ENCODE measurements around the gene C8G. TPM values are rescaled to one million over a fixed set of nuclear protein-coding genes. Genes with fewer than 3 reads are reported as not detected.

The C8G gene
- total RNA-seq, 1 donor from 2014 or later, result 3.4 TPM

DNA sequence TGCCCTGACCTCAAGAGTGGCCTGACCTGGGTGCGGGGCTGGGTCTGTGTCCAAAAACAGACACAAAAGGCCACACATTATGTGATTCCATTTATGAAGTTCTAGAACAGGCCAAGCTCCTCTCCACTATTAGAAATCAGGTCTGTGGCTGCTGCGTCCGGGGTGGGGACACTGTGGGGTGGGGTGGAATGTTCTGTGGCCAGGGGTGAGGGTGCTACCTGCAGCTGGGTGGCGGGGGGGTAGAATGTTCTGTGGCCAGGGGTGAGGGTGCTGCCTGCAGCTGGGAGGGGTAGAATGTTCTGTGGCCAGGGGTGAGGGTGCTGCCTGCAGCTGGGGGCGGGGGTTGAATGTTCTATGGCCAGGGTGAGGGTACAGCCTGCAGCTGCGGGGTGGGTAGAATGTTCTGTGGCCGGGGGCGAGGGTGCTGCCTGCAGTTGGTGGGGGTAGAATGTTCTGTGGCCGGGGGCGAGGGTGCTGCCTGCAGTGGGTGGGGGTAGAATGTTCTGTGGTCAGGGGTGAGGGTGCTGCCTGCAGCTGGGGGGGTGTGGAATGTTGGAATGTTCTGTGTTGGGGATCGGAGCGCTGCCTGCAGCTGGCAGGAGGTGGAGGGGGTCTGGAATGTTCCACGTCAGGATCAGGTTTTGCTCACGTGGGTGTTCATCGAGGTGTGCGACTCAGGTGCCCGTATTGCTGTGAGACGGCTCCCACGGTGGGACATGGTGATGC lies 15.3 kb downstream of the C8G start:
- CTCF ChIA-PET, result no interaction called here
- ATAC-seq (ENCODE audit: low read depth), result no peak
- Mint-ChIP-seq H3K4me1 (no peaks in the 10 kb centered on the region), H3K27ac (no peak overlapping the region), H3K36me3 (ENCODE audit: low read depth) (no peaks in the 10 kb centered on the region), H3K27me3 (peaks cover 4% of the 10 kb centered on the region), H3K4me3 (no peak overlapping the region), H3K9me3 (no peaks in the 10 kb centered on the region)
- no peak for DNase-seq
- POLR2A ChIA-PET, result no interaction called here
- intact Hi-C loops (cut with micrococcal nuclease), result no loop called here
- TF ChIP-seq, protein P1, sequence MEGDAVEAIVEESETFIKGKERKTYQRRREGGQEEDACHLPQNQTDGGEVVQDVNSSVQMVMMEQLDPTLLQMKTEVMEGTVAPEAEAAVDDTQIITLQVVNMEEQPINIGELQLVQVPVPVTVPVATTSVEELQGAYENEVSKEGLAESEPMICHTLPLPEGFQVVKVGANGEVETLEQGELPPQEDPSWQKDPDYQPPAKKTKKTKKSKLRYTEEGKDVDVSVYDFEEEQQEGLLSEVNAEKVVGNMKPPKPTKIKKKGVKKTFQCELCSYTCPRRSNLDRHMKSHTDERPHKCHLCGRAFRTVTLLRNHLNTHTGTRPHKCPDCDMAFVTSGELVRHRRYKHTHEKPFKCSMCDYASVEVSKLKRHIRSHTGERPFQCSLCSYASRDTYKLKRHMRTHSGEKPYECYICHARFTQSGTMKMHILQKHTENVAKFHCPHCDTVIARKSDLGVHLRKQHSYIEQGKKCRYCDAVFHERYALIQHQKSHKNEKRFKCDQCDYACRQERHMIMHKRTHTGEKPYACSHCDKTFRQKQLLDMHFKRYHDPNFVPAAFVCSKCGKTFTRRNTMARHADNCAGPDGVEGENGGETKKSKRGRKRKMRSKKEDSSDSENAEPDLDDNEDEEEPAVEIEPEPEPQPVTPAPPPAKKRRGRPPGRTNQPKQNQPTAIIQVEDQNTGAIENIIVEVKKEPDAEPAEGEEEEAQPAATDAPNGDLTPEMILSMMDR (IDR thresholded peaks at IDR 0.05), result no peak

DNA sequence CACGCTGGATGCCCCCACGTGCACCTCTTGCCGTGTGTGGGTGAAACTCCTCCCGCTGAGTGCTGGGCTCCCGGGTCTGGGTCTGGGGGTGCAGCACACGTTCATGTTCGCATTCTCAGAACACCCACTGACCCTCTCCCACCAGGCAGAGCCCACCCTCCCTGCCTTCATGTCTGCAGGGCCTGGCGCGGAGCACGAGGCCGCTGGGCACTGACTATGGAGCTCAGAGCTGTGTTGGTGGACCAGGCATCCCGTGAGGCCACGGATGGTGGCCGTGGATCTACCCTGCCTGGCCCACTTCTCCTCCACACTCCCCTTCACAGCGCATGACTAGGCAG lies 15.9 kb downstream of the C8G start:
- CTCF ChIA-PET, result no interaction called here
- no peak for DNase-seq
- peaks cover 4% of the 10 kb centered on the region for H3K4me1 Mint-ChIP-seq
- ATAC-seq (ENCODE audit: low read depth), result no peak
- intact Hi-C loops (cut with micrococcal nuclease), result no loop called here
- H3K27me3 Mint-ChIP-seq, result peaks cover 7% of the 10 kb centered on the region
- POLR2A ChIA-PET, result no interaction called here
- no peak overlapping the region for H3K4me3 Mint-ChIP-seq
- no peaks in the 10 kb centered on the region for H3K36me3 Mint-ChIP-seq (ENCODE audit: low read depth)
- TF ChIP-seq, protein P1 (IDR thresholded peaks at IDR 0.05), result no peak
- H3K27ac Mint-ChIP-seq, result no peak overlapping the region
- H3K9me3 Mint-ChIP-seq, result no peaks in the 10 kb centered on the region

DNA sequence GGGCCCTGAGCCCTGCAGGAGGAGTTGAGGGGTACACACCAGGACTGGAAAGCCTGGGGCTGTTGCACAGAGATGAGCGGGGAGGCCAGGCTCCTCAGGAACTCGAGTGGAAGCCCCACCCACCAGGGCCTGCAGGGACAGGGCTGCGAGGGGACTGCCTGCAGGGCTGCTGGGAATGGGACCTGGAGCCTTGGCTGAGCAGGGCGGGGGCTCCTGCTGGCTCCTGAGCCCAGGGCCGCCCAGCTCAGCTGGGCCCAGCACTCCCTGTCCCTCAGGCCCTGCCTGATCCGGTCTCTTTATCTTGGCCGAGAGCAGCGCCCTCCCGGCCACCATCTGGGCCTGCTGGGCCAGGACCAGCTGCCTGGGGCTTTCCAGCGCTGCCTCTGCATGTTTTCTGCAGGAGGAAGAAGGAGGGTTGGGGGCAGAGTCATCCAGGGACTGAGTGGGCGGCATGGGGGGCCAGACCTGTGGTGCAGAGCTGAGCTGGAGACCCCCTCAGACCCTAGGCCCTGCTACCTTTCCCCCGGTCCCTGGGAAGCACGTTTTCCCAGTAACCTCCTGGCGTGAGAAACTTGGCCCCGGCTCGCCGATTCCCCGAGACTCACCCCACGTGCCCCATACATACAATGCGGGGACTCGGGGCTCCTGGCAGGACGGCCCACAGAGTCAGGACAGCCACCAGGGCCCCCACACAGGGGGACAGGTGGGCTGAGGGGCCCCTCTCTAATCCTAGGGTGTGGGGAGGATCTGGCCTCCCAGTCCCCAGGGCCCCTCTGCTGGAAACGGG lies 16.4 kb downstream of the C8G start:
- CTCF ChIA-PET, result no interaction called here
- POLR2A ChIA-PET, result no interaction called here

DNA sequence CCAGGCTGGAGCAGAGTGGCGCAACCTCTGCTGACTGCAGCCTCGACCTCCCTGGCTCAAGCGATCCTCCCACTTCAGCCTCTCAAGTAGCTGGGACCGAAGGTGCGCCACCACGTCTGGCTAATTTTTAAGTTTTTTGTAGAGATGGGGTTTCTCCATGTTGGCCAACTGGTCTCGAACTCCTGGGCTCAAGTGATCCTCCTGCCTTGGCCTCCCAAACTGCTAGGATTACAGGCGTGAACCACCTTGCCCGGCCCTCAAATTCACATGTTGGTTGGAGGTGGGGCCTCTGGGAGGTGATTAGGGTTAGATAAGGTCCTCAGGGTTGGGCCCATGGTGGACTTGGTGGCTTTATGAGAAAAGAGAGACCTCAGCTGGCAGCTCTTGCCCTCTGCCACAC lies 17.1 kb downstream of the C8G start:
- H3K27ac Mint-ChIP-seq, result no peak overlapping the region
- H3K36me3 Mint-ChIP-seq (ENCODE audit: low read depth), result no peaks in the 10 kb centered on the region
- no peak for DNase-seq
- H3K4me1 Mint-ChIP-seq, result peaks cover 9% of the 10 kb centered on the region
- ATAC-seq (ENCODE audit: low read depth), result no peak
- intact Hi-C loops (cut with micrococcal nuclease), result no loop called here
- TF ChIP-seq, protein P1 (IDR thresholded peaks at IDR 0.05), result no peak
- H3K9me3 Mint-ChIP-seq, result no peaks in the 10 kb centered on the region
- H3K4me3 Mint-ChIP-seq, result no peak overlapping the region
- CTCF ChIA-PET, result no interaction called here
- H3K27me3 Mint-ChIP-seq, result peaks cover 11% of the 10 kb centered on the region
- POLR2A ChIA-PET, result no interaction called here

More for the DNA sequence above, 16.4 kb downstream of the C8G start:
- Mint-ChIP-seq H3K4me3 (no peak overlapping the region), H3K27me3 (peaks cover 11% of the 10 kb centered on the region), H3K36me3 (ENCODE audit: low read depth) (no peaks in the 10 kb centered on the region), H3K9me3 (no peaks in the 10 kb centered on the region), H3K27ac (no peak overlapping the region), H3K4me1 (peaks cover 9% of the 10 kb centered on the region)
- intact Hi-C loops (cut with micrococcal nuclease), result no loop called here
- TF ChIP-seq, protein P1 (IDR thresholded peaks at IDR 0.05), result no peak
- DNase-seq (no peak), ATAC-seq (ENCODE audit: low read depth) (no peak)

DNA sequence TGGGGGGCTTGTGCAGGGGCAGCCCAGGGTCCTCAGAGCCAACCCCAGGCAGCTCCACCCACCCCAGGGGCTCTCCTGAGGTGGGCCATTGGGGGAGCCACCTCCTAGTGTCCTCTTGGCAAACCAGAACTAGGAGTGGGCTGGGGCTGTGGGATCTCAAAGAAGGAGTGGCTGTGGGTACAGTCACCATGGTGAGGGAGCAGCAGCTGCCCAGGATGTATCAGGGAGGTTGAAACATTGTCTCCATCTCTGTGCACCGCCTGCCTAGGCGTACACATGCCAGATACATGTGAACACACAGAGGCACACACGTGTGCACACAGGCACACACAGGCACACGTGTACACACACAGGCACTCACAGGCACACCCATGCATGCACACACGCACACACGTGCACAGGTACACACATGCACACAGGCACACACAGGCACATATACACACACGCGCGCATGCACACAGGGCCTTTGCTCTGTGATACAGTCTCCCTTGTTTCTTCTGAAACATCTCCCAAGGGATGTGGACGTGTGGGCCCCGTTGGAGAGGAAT lies 17.7 kb downstream of the C8G start:
- Mint-ChIP-seq H3K4me1 (peaks cover 9% of the 10 kb centered on the region), H3K9me3 (no peaks in the 10 kb centered on the region), H3K27me3 (peaks cover 11% of the 10 kb centered on the region), H3K36me3 (ENCODE audit: low read depth) (no peaks in the 10 kb centered on the region), H3K4me3 (no peak overlapping the region), H3K27ac (no peak overlapping the region)
- TF ChIP-seq, protein P1 (IDR thresholded peaks at IDR 0.05), result no peak
- ChIA-PET POLR2A (no interaction called here), CTCF (no interaction called here)
- no peak for DNase-seq
- intact Hi-C loops (cut with micrococcal nuclease), result no loop called here
- no peak for ATAC-seq (ENCODE audit: low read depth)
